Activated T-cell treated with anti-CD3 and anti-CD28 coated beads for 1 hour (primary cell): ENCODE data around the gene PDZK1.
"Not testable (repeated sequence)": the region's sequence is repeated elsewhere in the genome, so short reads cannot be mapped to it uniquely, and the experiment has no call there.

ENCODE experiments used
- DNase-seq: peaks from one replicate; pipeline ENCODE4 v3.0.0-alpha.2; 2020; ENCODE audit warnings: low read depth

Gene PDZK1

GRCh38 chr1:145656245-145656943, 50.8 kb downstream of the PDZK1 start:
- DNase-seq = not testable (repeated sequence)

DNA sequence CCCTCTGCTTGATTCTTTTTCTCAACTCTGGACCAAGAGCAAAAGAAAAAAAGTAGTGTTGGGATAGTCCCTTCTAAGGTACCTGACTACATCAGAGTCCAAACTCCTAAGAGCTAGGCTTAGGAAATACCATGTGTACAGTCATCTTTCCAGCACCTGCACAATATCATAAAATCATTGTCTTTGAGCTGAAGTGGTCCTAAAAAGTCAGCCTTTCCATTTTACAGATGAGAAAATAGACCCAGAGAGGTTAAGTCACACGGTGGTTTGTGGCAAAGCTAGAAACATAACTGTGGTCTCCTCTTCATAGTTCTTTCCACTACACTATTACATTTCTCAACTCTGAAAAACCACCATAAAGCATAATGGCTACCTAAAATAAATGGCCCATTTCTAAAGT, 63.2 kb downstream of the PDZK1 start:
- not testable (repeated sequence) for DNase-seq

- not testable (repeated sequence) for DNase-seq
These were observed 65.3 kb downstream of the PDZK1 start for GRCh38 chr1:145641886-145642285.

DNA sequence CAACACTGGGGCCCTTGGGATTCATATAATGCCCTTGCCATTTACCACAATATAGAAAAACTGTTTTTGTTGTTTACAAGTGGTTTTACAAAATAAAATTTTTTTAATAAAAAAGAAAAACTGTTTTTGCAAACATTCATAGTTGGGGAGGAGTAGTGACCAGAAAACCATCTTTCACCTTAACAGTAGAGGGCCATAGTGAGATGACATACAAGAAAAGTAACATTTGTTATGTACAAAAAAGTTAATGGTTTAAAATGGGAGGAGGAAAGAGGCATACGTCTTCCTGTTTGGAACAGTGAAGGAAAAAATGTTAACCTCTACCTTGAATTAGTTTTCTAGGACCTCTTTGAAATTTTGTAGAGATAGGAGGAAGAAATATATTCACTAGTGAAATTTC, 70.9 kb downstream of the PDZK1 start:
- DNase-seq = not testable (repeated sequence)

- DNase-seq = not testable (repeated sequence)
These were observed 85.0 kb downstream of the PDZK1 start for GRCh38 chr1:145622177-145622576.
